NCI-H460 (cell line): ENCODE data around the gene PAFAH1B1. TPM values are rescaled to one million over a fixed set of nuclear protein-coding genes. Genes with fewer than 3 reads are reported as not detected.
"Not testable (repeated sequence)": the region's sequence is repeated elsewhere in the genome, so short reads cannot be mapped to it uniquely, and the experiment has no call there.

ENCODE experiments used
- DNase-seq: peaks from one replicate; pipeline ENCODE4 v3.0.0-alpha.2; 2016; ENCODE audit warnings: low read depth; ENCODE audit errors: extremely low read depth
- total RNA-seq: library from RNA; depleted of rRNA; stranded (reverse); fragments of >200 nt; shearing (Covaris generic); gene quantifications from 2 replicates; pipeline ENCODE4 v1.2.3, GENCODE V29; 2014

The PAFAH1B1 gene
- total RNA-seq, 1 experiment from 2014 or later: 88.3 TPM

- DNase-seq: no peak
Observed at GRCh38 chr17:2687074-2687418, 93.6 kb downstream of the PAFAH1B1 start.

- no peak for DNase-seq
Observed at GRCh38 chr17:2688351-2689342, 95.2 kb downstream of the PAFAH1B1 start.

GRCh38 chr17:2689411-2690164 lies 96.1 kb downstream of the PAFAH1B1 start:
- no peak for DNase-seq

- DNase-seq: no peak
Observed at GRCh38 chr17:2690165-2691068, 97.0 kb downstream of the PAFAH1B1 start.

GRCh38 chr17:2691069-2691871 lies 97.8 kb downstream of the PAFAH1B1 start:
- DNase-seq: no peak

GRCh38 chr17:2691965-2692780 lies 98.7 kb downstream of the PAFAH1B1 start:
- DNase-seq: no peak

- DNase-seq: no peak
Observed at GRCh38 chr17:2692781-2693135, 99.3 kb downstream of the PAFAH1B1 start.

- DNase-seq: no peak
Observed at GRCh38 chr17:2693561-2694380, 100.3 kb downstream of the PAFAH1B1 start.

- DNase-seq: no peak
Observed at GRCh38 chr17:2694381-2695242, 101.2 kb downstream of the PAFAH1B1 start.

- no peak for DNase-seq
Observed at GRCh38 chr17:2695243-2695960, 101.9 kb downstream of the PAFAH1B1 start.

- no peak for DNase-seq
Observed at GRCh38 chr17:2695961-2696760, 102.7 kb downstream of the PAFAH1B1 start.

- no peak for DNase-seq
Observed at GRCh38 chr17:2697611-2698162, 104.2 kb downstream of the PAFAH1B1 start.

- DNase-seq: not testable (repeated sequence)
Observed at GRCh38 chr17:2699216-2699805, 105.9 kb downstream of the PAFAH1B1 start.

- no peak for DNase-seq
Observed at GRCh38 chr17:2700030-2700490, 106.6 kb downstream of the PAFAH1B1 start.
